ENCODE measurements around the gene AR. TPM values are rescaled to one million over a fixed set of nuclear protein-coding genes. Genes with fewer than 3 reads are reported as not detected.

Gene AR
- total RNA-seq, 1 experiment from 2014 or later: 17.8 TPM

DNA sequence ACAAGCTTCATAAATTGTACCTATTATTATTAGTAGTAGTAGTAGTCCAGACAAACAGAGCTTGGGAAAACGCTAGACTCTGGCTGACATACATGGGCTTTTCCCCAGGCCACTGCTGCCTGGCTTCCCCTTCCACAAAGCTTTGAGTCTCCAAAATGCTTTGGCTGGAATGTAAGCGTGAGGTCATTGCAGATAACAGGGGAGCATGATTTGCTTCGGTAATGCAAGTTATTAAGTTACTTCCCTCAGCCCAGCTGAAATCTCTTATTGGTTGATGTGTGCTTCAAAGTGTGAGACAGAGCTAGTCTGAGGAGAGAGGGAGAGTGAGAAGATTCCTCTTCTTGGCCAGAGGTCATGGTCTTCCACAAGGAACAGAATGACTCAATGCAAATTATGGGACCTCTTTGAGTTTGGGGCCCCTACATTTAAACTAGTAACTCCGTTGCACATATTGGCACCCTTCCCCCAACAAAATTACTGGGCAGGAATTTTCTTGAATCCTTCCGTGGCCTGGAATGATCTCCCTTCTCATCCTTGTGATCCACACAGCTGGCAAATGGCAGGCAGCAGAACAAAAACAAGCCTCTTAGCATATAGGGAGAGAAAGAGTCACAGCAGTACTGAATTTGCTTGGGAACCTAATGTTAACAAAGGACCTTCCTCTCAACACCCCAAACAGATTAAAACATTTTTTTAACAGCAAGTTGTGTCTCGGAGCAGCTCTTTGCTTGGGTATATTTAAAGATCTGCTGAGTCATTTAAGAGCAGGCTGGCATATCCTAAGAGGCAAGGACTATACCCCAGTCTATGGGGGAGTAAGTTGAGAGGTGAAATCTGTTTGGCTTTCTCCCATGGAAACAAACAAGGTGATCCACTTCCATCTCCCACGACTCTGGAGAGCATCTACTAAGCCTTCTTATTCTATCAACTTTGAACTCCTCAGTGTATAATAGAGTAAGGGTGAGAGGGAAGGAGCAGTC is 19.9 kb downstream of the AR start:
- DNase-seq (ENCODE audit: low read depth): peak; percentile 82
- in situ Hi-C loops (cut with HindIII; ENCODE audit: low pct_unique_long_range_greater_than_20kb, low sequenced_read_pairs): no loop called here

DNA sequence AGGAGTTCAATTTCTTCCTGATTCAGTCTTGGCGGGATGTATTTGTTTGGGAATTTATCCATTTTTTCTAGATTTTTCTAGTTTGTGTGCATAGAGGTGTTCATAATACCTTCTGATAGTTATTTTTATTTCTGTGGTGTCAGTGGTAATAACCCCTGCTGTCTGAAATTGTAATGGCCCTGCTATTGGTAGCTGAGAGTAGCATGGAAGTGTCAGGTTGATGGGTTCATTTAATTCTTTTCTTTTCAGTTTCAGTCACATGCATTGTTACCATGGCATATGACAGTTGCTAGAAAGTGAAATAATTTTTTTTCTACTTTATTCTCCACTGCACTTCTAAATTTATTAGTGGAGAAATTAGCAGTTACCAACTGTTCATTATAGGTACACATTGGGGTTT is 20.7 kb downstream of the AR start:
- no peak for DNase-seq (ENCODE audit: low read depth)
- in situ Hi-C loops (cut with HindIII; ENCODE audit: low pct_unique_long_range_greater_than_20kb, low sequenced_read_pairs): no loop called here

DNA sequence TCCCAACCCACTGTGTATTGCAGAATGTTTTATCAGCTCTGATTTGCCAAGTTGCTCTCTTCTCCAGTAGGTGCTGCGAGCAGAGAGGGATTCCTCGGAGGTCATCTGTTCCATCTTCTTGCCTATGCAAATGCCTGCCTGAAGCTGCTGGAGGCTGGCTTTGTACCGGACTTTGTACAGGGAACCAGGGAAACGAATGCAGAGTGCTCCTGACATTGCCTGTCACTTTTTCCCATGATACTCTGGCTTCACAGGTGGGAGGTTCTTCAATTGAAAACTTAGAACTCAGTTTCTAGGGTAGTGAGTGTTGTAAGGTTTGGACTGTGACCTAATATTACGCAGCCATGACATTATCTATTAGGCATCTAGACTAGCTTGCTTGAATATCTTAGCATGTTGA is 24.9 kb downstream of the AR start:
- no peak for DNase-seq (ENCODE audit: low read depth)
- in situ Hi-C loops (cut with HindIII; ENCODE audit: low pct_unique_long_range_greater_than_20kb, low sequenced_read_pairs): no loop called here

DNA sequence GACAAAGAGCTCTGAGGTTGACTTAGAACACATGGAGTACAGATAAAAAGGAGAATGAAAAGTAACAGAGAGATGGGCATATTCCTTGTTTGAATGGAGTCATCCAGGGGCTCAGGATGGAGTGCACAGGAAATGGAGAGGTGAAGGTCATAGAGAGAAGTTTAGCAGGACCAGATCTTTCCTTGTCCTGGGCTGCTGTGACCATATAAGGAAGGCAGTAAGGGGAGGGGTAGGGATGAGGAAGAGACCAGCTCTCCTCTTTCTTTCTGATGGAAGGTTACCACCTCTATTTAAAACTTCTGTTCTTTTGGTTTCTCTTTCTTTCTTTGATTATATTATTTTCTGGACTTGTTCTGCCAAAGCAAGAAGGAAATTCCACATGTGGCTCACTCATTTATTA is 27.0 kb downstream of the AR start:
- in situ Hi-C loops (cut with HindIII; ENCODE audit: low pct_unique_long_range_greater_than_20kb, low sequenced_read_pairs): no loop called here
- no peak for DNase-seq (ENCODE audit: low read depth)

DNA sequence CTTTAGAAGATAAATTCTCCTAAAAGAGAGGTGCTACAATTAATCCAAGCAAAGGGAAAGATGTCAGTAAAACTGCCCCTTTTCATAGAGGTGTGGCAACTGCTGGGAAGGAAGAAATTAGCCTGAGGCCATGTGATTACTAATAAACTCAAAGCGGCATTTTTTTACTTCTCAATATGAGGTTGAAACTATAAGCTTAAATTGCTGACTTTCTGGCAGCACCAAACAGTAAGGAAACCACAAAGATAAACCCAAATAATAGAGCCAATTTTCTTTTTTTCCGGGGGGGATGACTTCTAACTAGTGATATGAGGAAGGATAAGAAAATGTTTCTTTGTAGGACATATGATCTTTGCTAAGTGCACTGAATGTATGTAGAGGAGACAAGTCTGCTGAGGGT is 30.9 kb downstream of the AR start:
- DNase-seq (ENCODE audit: low read depth): no peak
- in situ Hi-C loops (cut with HindIII; ENCODE audit: low pct_unique_long_range_greater_than_20kb, low sequenced_read_pairs): no loop called here

DNA sequence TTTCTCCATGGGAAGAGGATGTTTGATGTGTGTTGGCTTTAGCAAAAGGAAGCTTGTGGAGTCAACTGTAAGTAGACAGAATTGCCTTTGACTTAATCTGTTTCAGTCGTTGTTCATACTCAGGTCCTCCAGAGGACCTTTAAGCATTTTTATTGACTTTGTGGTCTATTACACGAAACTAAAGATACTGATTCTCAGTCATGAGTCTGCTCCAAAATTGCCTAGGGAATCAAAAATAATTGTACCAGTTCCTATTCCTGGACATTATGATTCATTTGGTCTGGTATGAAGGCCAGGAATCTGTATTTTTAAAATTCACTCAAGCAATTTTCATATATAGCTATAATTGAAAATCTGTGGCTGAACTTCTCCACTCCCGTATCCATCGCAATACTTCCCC is 38.6 kb downstream of the AR start:
- in situ Hi-C loops (cut with HindIII; ENCODE audit: low pct_unique_long_range_greater_than_20kb, low sequenced_read_pairs): no loop called here
- no peak for DNase-seq (ENCODE audit: low read depth)

DNA sequence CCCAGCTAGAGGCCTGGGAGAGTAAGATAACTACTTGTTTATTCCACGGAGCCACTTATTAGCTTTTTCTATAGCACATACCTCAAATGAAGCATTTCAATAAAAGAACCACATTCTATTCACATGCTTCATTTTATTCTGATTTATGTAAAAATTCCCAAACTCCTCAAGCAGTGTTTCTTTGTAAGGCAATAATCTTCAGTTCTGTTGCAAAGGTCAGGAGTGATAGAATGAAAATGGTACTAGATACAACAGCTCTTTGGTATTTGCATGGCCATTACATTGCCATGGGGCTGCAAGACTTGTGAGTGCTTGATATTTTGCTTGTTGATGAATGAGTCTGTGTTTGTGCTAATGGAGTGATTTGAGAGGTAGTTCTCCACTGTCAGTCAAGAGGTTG is 39.4 kb downstream of the AR start:
- no peak for DNase-seq (ENCODE audit: low read depth)
- in situ Hi-C loops (cut with HindIII; ENCODE audit: low pct_unique_long_range_greater_than_20kb, low sequenced_read_pairs): no loop called here

DNA sequence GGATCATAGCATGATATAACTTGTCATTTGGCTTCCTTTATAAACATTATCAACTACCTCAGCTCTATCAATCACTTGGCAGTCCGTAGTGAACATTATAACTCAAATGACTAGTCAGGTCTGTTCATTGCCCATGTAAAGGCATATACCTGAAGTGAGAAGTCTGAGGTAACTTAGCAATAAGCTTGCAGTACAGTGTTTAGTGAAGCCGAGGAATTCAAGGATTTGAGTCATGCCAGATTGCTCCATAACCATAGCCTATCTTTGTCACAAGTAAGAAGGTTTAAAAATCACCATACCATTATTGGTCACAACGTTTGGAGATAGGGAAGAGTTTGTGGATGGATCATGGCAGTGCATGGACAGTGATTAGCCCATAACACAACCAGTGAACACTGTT is 41.6 kb downstream of the AR start:
- in situ Hi-C loops (cut with HindIII; ENCODE audit: low pct_unique_long_range_greater_than_20kb, low sequenced_read_pairs): no loop called here
- DNase-seq (ENCODE audit: low read depth): no peak

DNA sequence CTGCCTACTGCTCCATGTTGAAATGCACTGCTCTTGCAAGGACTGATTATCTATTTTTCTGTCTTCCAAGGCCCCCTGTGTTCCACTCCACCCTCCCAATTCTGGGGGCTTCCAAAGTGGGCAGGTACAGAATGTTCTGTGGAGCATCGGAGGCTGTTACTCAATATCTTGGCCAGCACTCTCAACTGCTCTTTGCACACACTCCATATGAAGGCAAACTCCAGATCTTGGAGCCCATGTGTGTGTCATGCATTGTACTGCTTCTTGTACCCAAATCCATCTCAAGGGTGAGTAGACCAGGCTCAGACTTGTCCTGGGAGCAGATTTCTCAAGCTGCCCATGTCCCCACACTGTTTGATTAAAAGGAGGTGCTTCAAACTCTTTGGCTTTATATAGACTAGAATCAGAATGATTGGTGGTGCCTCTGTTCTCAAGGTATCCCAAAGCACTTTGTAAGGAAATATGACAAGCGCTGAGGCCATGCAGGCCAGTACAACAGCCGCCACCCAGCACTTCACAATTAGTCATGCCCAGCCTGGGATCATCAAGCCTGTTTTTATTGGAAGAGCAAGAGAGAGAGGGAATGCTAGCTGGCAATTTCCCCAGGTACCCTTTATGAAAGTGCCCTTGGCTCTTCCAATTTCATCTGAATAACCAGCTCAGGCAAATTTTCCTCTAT is 44.3 kb downstream of the AR start:
- DNase-seq (ENCODE audit: low read depth): peak; percentile 6
- in situ Hi-C loops (cut with HindIII; ENCODE audit: low pct_unique_long_range_greater_than_20kb, low sequenced_read_pairs): no loop called here

DNA sequence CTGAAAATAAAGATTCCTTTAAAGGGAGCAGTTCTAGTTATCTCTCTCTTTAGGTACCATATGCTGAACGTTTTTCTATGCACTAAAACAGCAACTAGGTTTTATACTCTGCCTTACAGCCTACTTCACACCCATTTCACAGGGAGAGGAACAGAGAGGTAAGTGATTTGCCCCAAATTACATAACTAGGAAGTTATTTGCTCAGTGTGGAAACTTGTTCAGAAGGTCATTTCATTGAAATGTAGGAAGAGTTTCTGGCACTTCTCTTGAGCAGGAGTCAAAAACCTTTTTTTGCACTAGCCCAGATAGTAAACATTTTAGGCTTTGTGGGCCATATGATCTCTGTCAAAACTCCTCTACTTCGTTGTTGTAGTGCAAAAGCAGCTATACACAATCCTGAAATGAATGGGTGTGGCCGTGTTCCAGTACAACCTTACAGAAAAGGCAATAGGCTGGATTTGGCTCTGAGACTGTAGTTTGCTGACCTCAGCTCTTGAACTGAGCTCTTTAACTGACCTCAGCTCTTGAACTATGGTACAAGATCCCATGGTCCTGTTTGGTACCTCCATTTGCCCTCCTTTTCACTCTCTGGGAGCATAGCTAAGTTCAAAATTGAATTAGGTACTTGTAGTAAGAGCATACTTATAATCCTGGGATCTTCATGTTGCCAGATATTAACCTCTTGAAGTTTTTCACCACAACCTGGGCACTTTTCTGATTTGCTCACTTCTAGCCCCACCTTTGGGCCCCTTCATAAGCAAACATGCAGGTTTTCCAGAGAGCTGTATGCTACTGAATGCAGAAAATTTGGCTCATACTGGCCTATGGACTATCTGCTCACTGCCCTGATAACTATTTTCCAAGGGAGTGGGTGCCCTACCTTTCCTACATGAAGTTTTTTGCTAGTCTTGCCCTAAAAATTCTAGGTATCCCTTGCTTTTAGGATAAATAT is 53.3 kb downstream of the AR start:
- no peak for DNase-seq (ENCODE audit: low read depth)
- in situ Hi-C loops (cut with HindIII; ENCODE audit: low pct_unique_long_range_greater_than_20kb, low sequenced_read_pairs): no loop called here

DNA sequence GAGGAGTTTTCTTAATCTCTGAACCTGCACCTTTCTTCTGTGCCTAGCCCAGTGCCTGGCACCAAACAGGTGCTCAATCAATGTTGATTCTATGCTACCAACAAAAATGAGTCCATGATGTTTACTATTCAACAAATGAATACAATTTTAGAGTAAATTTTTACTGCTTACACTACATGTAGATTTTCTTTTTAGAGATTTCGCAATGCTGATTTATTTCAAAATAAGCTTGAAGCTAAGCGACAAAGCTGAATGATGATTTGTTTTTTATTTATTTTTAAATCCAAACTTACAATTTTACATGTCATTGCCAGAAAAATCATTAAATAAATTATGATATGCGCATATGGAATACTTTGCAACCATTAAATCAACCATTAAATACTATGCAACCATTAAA is 55.7 kb downstream of the AR start:
- in situ Hi-C loops (cut with HindIII; ENCODE audit: low pct_unique_long_range_greater_than_20kb, low sequenced_read_pairs): no loop called here
- DNase-seq (ENCODE audit: low read depth): no peak

DNA sequence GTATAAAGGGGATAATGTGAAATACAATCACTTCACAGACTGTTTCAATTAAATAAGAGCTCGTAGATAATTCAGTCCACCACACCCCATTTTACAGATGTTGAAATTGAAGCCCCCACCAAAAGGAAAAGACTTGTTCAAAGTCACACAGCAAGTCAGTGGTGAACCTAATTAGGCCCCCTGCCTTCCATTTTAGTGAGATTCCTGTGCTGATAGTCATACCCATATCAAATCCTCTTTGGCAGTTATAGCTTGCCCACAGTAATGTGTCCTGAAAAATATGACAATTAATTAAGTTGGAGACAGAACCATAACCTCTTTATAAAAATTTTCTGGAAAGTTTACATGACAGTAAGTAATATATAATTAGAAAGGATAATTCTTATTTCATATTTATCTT is 58.0 kb downstream of the AR start:
- in situ Hi-C loops (cut with HindIII; ENCODE audit: low pct_unique_long_range_greater_than_20kb, low sequenced_read_pairs): no loop called here
- DNase-seq (ENCODE audit: low read depth): no peak

DNA sequence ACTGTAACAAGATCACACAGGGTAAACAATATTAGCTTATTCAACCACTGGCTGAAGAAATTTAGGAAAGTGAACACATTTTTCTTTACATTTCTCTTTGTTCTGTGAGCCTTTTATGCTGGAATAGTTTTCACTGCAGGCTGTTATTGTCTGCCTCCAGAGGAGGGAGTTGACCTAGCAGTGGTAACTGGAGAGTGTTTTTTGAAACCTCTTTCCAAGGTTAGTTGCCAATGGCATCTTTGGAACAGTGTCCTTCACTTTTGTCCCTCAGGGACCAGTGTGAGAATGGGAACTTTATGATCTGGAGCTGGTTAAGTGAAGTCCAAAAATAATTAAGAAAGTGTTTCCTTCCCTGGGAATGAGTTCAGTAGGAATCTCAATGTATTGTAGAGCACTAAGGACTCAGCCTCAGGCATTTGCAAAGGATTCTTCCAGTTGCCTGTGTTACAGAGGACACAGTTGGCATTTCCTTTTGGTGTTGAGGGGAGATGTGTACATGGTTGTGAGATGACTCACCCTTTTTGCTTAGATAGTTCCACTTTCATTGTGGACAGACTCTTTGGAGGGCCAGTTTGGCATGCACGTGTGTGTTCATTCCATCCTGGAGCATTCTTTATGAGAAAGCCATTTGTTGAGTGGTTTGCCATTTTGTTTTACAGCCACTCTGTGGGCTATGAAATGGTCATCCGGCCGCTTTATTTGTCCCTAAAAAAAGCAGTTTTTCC is 61.3 kb downstream of the AR start:
- in situ Hi-C loops (cut with HindIII; ENCODE audit: low pct_unique_long_range_greater_than_20kb, low sequenced_read_pairs): no loop called here
- peak; percentile 67 for DNase-seq (ENCODE audit: low read depth)

DNA sequence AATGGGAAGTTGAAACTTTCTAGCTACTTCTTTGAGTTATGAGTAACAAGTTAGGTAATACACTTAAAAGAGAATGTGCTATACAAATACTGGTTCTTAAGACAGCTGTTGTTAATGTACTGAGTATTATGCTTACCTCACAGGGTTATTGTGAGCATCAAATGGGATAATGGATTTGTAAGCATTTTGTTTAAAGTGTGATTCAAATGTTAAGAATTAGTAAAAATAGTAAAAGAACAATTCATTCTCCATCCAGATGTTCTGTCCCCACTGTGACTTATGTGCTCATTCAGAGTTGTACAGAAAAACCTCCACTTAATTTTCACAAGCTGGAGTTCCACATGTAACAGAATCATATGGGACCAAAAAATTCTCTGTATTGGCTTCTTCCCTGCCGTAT is 63.6 kb downstream of the AR start:
- no peak for DNase-seq (ENCODE audit: low read depth)
- in situ Hi-C loops (cut with HindIII; ENCODE audit: low pct_unique_long_range_greater_than_20kb, low sequenced_read_pairs): no loop called here

DNA sequence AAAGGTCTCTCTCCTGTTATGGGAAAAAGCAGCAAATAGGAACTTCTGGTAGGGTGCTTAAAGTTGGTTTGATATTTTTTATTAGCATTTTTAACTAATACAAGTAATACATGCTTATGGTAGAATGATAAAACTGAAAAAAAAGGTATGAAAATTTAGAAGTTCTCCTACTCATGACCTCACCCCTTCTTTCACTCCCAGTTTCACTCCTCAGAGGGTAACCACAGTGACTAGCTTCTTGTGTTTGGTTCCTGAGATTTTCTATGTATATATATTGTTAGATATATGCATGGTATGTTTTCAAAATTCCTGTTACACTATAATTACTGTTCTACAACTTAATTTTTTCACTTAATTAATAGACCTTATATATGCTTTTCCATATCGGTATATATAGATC is 66.5 kb downstream of the AR start:
- DNase-seq (ENCODE audit: low read depth): no peak
- in situ Hi-C loops (cut with HindIII; ENCODE audit: low pct_unique_long_range_greater_than_20kb, low sequenced_read_pairs): no loop called here

DNA sequence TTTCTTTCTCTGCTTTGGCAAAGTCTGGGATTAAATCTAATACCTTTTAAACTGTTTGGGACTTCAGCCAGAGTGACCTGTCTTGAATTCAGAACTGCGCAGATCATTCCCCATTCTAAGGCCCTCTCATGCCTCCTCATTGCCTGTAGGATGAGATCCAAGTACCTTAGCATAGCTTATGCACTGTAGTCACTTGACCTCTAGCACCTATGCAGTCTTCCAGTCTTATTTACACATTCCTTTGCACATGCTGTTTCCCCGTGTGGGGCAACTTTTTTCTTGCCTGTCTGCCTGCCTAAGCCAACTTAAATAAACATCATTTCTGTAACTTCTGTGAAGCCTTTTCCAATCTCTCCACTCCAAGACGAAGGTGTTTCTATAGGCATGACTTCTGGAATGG is 68.4 kb downstream of the AR start:
- peak; percentile 58 for DNase-seq (ENCODE audit: low read depth)
- in situ Hi-C loops (cut with HindIII; ENCODE audit: low pct_unique_long_range_greater_than_20kb, low sequenced_read_pairs): no loop called here

DNA sequence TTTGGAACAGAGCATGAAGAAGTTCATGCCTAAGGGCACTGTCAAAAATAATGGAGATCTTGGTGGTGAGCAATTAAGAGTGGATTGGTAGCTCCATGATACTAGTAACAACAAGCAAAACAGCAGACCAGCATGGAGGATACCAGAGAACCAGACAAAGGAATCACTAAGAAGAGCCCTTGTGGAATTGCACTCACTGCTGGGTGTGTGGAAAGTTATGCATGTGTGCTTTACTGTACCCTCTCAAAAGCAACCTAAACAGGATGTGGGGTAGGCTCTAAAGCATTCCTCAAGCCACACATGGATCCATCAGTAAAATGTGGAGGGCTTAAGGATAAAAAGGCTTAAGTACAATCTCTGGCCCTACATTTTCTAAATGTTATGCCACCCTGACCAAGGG is 69.5 kb downstream of the AR start:
- DNase-seq (ENCODE audit: low read depth): no peak
- in situ Hi-C loops (cut with HindIII; ENCODE audit: low pct_unique_long_range_greater_than_20kb, low sequenced_read_pairs): no loop called here

DNA sequence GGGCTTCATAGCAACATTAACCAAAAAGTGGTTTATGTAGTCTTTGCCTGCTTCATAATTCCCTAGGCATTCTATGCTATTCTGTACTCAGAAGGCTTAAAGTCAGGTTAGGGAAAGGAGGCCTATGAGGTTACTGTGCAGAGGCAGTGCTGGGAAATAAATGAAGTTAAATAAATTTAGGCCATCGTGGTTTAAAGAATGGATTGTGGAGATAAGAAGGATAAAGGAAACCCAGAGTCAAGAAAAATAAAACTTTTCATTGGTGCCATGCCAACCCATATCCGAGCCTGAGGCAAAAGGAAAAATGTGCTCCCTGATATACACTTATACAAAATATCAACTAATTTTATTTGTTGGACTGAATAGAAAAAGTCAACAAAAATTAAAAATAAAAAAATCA is 70.2 kb downstream of the AR start:
- DNase-seq (ENCODE audit: low read depth): no peak
- in situ Hi-C loops (cut with HindIII; ENCODE audit: low pct_unique_long_range_greater_than_20kb, low sequenced_read_pairs): no loop called here
